ENCODE results near the gene PVALEF.

The PVALEF gene

GRCh38 chr17:81199482-81199830 lies 34.1 kb downstream of the PVALEF start:
- no peak for DNase-seq

- DNase-seq, result no peak
Observed at GRCh38 chr17:81200201-81200600, 34.9 kb downstream of the PVALEF start.

GRCh38 chr17:81200695-81201580 lies 35.6 kb downstream of the PVALEF start:
- peak; percentile 35 for DNase-seq

- no peak for DNase-seq
Observed at GRCh38 chr17:81202318-81202717, 37.0 kb downstream of the PVALEF start.

- no peak for DNase-seq
Observed at GRCh38 chr17:81203136-81203535, 37.8 kb downstream of the PVALEF start.

GRCh38 chr17:81204578-81204977 lies 39.3 kb downstream of the PVALEF start:
- DNase-seq, result no peak

GRCh38 chr17:81206166-81206565 lies 40.9 kb downstream of the PVALEF start:
- DNase-seq, result peak; percentile 11

GRCh38 chr17:81206657-81207056 lies 41.4 kb downstream of the PVALEF start:
- DNase-seq, result no peak

- DNase-seq, result peak; percentile 74
Observed at GRCh38 chr17:81207610-81208581, 42.6 kb downstream of the PVALEF start.

GRCh38 chr17:81208651-81209050 lies 43.3 kb downstream of the PVALEF start:
- DNase-seq, result no peak

GRCh38 chr17:81209141-81209540 lies 43.8 kb downstream of the PVALEF start:
- DNase-seq, result no peak

- DNase-seq, result no peak
Observed at GRCh38 chr17:81210466-81210865, 45.2 kb downstream of the PVALEF start.

GRCh38 chr17:81210868-81211267 lies 45.6 kb downstream of the PVALEF start:
- DNase-seq, result no peak

GRCh38 chr17:81212365-81212764 lies 47.1 kb downstream of the PVALEF start:
- DNase-seq, result no peak

GRCh38 chr17:81213978-81214377 lies 48.7 kb downstream of the PVALEF start:
- DNase-seq, result no peak

GRCh38 chr17:81217491-81217890 lies 52.2 kb downstream of the PVALEF start:
- no peak for DNase-seq

- DNase-seq, result no peak
Observed at GRCh38 chr17:81218459-81218858, 53.2 kb downstream of the PVALEF start.

- DNase-seq, result no peak
Observed at GRCh38 chr17:81218991-81219390, 53.7 kb downstream of the PVALEF start.

- DNase-seq, result no peak
Observed at GRCh38 chr17:81219476-81220180, 54.3 kb downstream of the PVALEF start.

- DNase-seq, result no peak
Observed at GRCh38 chr17:81221371-81221841, 56.1 kb downstream of the PVALEF start.

GRCh38 chr17:81221842-81222619 lies 56.7 kb downstream of the PVALEF start:
- no peak for DNase-seq

GRCh38 chr17:81222620-81222905 lies 57.3 kb downstream of the PVALEF start:
- DNase-seq, result no peak
